H9 (cell line): ENCODE results near the gene PRLHR. TPM values are rescaled to one million over a fixed set of nuclear protein-coding genes. Genes with fewer than 3 reads are reported as not detected.

Experiments used
- DNase-seq: peaks from one replicate; pipeline ENCODE4 v3.0.0-alpha.2; 2017
- H2AFZ ChIP-seq: one replicate; pipeline ENCODE4 v1.6.1; 2013; ENCODE audit warnings: mild to moderate bottlenecking, low read length, control low read depth, moderate library complexity
- H2AK5ac ChIP-seq: 2 replicates; pipeline ENCODE4 v1.6.1; 2013; ENCODE audit warnings: low read length, control low read depth, mixed read lengths; ENCODE audit not compliant: insufficient read length
- H2BK120ac ChIP-seq: one replicate; pipeline ENCODE4 v1.6.1; 2013; ENCODE audit warnings: low read depth, mild to moderate bottlenecking, low read length, control low read depth, inconsistent platforms; ENCODE audit not compliant: poor library complexity, severe bottlenecking
- H2BK12ac ChIP-seq: 2 replicates; pipeline ENCODE4 v1.6.1; 2013; ENCODE audit warnings: low read length, control low read depth, mixed read lengths, low read depth; ENCODE audit not compliant: insufficient read length
- H2BK15ac ChIP-seq: 2 replicates; pipeline ENCODE4 v1.6.1; 2013; ENCODE audit warnings: low read depth, low read length, control low read depth
- H2BK20ac ChIP-seq: one replicate; pipeline ENCODE4 v1.6.1; 2013; ENCODE audit warnings: low read depth, mild to moderate bottlenecking, low read length, control low read depth, inconsistent platforms; ENCODE audit not compliant: poor library complexity, severe bottlenecking
- H2BK5ac ChIP-seq: 2 replicates; pipeline ENCODE4 v1.6.1; 2013; ENCODE audit warnings: low read length, control low read depth, mixed read lengths; ENCODE audit not compliant: insufficient read length
- H3K14ac ChIP-seq: 2 replicates; pipeline ENCODE4 v1.6.1; 2013; ENCODE audit warnings: low read length, control low read depth; ENCODE audit not compliant: insufficient read depth
- H3K18ac ChIP-seq: 2 replicates; pipeline ENCODE4 v1.6.1; 2013; ENCODE audit warnings: low read depth, mild to moderate bottlenecking, mixed read lengths, low read length, control low read depth; ENCODE audit not compliant: insufficient read length
- H3K23ac ChIP-seq: 2 replicates; pipeline ENCODE4 v1.6.1; 2013; ENCODE audit warnings: low read length, control low read depth, mixed read lengths, low read depth; ENCODE audit not compliant: insufficient read length
- H3K23me2 ChIP-seq: 2 replicates; pipeline ENCODE4 v1.6.1; 2013; ENCODE audit warnings: low read depth, mild to moderate bottlenecking, mixed read lengths, low read length, control low read depth; ENCODE audit not compliant: insufficient read length, poor library complexity, severe bottlenecking
- H3K27ac ChIP-seq: 2 replicates; pipeline ENCODE4 v1.5.1; 2013; ENCODE audit warnings: low read length, control low read depth, mixed read lengths, low read depth; ENCODE audit not compliant: insufficient read length
- H3K27me3 ChIP-seq: 2 replicates; pipeline ENCODE4 v1.6.1; 2013; ENCODE audit warnings: low read length, control low read depth, inconsistent platforms; ENCODE audit not compliant: insufficient read depth
- H3K4ac ChIP-seq: 2 replicates; pipeline ENCODE4 v1.6.1; 2013; ENCODE audit warnings: low read depth, mild to moderate bottlenecking, control low read depth, inconsistent platforms, low read length, moderate library complexity
- H3K4me1 ChIP-seq: 2 replicates; pipeline ENCODE4 v1.6.1; 2013; ENCODE audit warnings: low read length, control low read depth, inconsistent platforms; ENCODE audit not compliant: insufficient read depth
- H3K4me2 ChIP-seq: 2 replicates; pipeline ENCODE4 v1.6.1; 2013; ENCODE audit warnings: low read length, control low read depth, mixed read lengths; ENCODE audit not compliant: insufficient read length, insufficient read depth
- H3K56ac ChIP-seq: 2 replicates; pipeline ENCODE4 v1.6.1; 2013; ENCODE audit warnings: low read depth, mild to moderate bottlenecking, mixed read lengths, low read length, control low read depth; ENCODE audit not compliant: insufficient read length
- H3K79me1 ChIP-seq: 2 replicates; pipeline ENCODE4 v1.6.1; 2013; ENCODE audit warnings: low read depth, mild to moderate bottlenecking, moderate library complexity, low read length, control low read depth, inconsistent platforms; ENCODE audit not compliant: insufficient read depth, poor library complexity, severe bottlenecking
- H3K79me2 ChIP-seq: 2 replicates; pipeline ENCODE4 v1.6.1; 2013; ENCODE audit warnings: low read length, control low read depth, inconsistent platforms; ENCODE audit not compliant: insufficient read depth
- H3K9ac ChIP-seq: 2 replicates; pipeline ENCODE4 v1.6.1; 2013; ENCODE audit warnings: low read length, control low read depth, mixed read lengths; ENCODE audit not compliant: insufficient read length; ENCODE audit errors: extremely low read depth
- H3K9me3 ChIP-seq: one replicate; pipeline ENCODE4 v1.6.1; 2013; ENCODE audit warnings: low read depth, low read length, inconsistent platforms; ENCODE audit not compliant: control insufficient read depth
- H3T11ph ChIP-seq: one replicate; pipeline ENCODE4 v1.6.1; 2013; ENCODE audit warnings: mild to moderate bottlenecking, low read length, control low read depth, inconsistent platforms
- H4K20me1 ChIP-seq: one replicate; pipeline ENCODE4 v1.6.1; 2013; ENCODE audit not compliant: control insufficient read depth, insufficient read length, insufficient read depth
- H4K5ac ChIP-seq: 2 replicates; pipeline ENCODE4 v1.6.1; 2013; ENCODE audit warnings: low read depth, mild to moderate bottlenecking, mixed read lengths, low read length, control low read depth; ENCODE audit not compliant: insufficient read length
- H4K8ac ChIP-seq: replicated peaks from 2 replicates; pipeline ENCODE4 v1.6.1; 2013; ENCODE audit warnings: low read length, control low read depth, mixed read lengths, low read depth; ENCODE audit not compliant: insufficient read length
- H4K91ac ChIP-seq: 2 replicates; pipeline ENCODE4 v1.6.1; 2013; ENCODE audit warnings: low read depth, mild to moderate bottlenecking, moderate library complexity, mixed read lengths, low read length, control low read depth; ENCODE audit not compliant: insufficient read length
- H3K27ac Mint-ChIP-seq, 3 experiments: 2 replicates in 2 of 3; 3 replicates in 1 of 3; pipeline ENCODE4 v1.8.0; 2020 to 2021; ENCODE audit warnings: mixed read lengths in 3 of 3, mild to moderate bottlenecking in 1 of 3, moderate library complexity in 1 of 3
- H3K27me3 Mint-ChIP-seq: 2 replicates; pipeline ENCODE4 v1.8.0; 2021; ENCODE audit warnings: low read depth, mild to moderate bottlenecking, moderate library complexity, mixed read lengths
- H3K36me3 Mint-ChIP-seq, 3 experiments: 2 replicates in 2 of 3; 3 replicates in 1 of 3; pipeline ENCODE4 v1.8.0; 2020 to 2021; ENCODE audit warnings: low read depth in 3 of 3, mixed read lengths in 3 of 3; ENCODE audit not compliant: insufficient read depth in 1 of 3
- H3K4me1 Mint-ChIP-seq, 2 experiments: 2 replicates each; pipeline ENCODE4 v1.8.0; 2020; ENCODE audit warnings: mixed read lengths in 2 of 2
- H3K4me3 Mint-ChIP-seq, 2 experiments: 2 replicates in 1 of 2; 3 replicates in 1 of 2; pipeline ENCODE4 v1.8.0; 2020 to 2021; ENCODE audit warnings: mild to moderate bottlenecking in 2 of 2, mixed read lengths in 2 of 2, moderate library complexity in 1 of 2
- H3K9me3 Mint-ChIP-seq, 2 experiments: 2 replicates in 1 of 2; 3 replicates in 1 of 2; pipeline ENCODE4 v1.8.0; 2020; ENCODE audit warnings: mild to moderate bottlenecking in 2 of 2, mixed read lengths in 2 of 2, moderate library complexity in 1 of 2
- CTCF ChIP-seq: fragments of 200-600 bp; sonication (generic); conservative IDR thresholded peaks from 3 replicates; pipeline ENCODE4 v1.8.0; 2021; ENCODE audit warnings: antibody characterized with exemption, mild to moderate bottlenecking
- WGBS: extraction: QIAGEN DNeasy Blood & Tissue Kit; methylation state at CpG from one replicate; pipeline ENCODE4 v1.1.7; 2013; ENCODE audit warnings: missing lambda C conversion rate, low lambda C conversion rate, mixed read lengths; ENCODE audit not compliant: insufficient read length; ENCODE audit errors: extremely low coverage; 5-methylcytosine and 5-hydroxymethylcytosine counted together
- total RNA-seq: library from RNA; stranded (reverse); gene quantifications from 2 replicates; pipeline ENCODE4 v1.2.1, GENCODE V29; 2021

Gene PRLHR
- total RNA-seq, 1 experiment from 2014 or later, result not detected

- Histone ChIP-seq H3K4me1 (no peaks in the 10 kb centered on the region), H3K23ac (no peak overlapping the region), H2BK120ac (no peak overlapping the region), H2BK20ac (no peak overlapping the region), H4K91ac (no peak overlapping the region), H3K23me2 (peaks cover 15% of the 10 kb centered on the region), H2AFZ (no peak overlapping the region), H2BK5ac (no peak overlapping the region), H3K18ac (no peak overlapping the region), H3K56ac (no peak overlapping the region), H4K20me1 (no peaks in the 10 kb centered on the region), H3T11ph (no peak overlapping the region), H2BK12ac (no peak overlapping the region), H4K5ac (no peak overlapping the region), H3K9ac (no peak overlapping the region), H3K9me3 (no peaks in the 10 kb centered on the region), H3K79me1 (no peaks in the 10 kb centered on the region), H3K4ac (no peak overlapping the region), H2AK5ac (no peak overlapping the region), H4K8ac (no peak overlapping the region), H3K4me2 (peak overlapping the region; percentile 75), H2BK15ac (no peak overlapping the region), H3K14ac (no peak overlapping the region), H3K27ac (no peak overlapping the region), H3K79me2 (no peaks in the 10 kb centered on the region), H3K27me3 (peaks cover 16% of the 10 kb centered on the region; the same call in 1 of the 2 replicates)
- DNase-seq, result peak; percentile 39
- Mint-ChIP-seq H3K4me1 (peaks cover 19 to 22% of the 10 kb centered on the region in 2 experiments), H3K36me3 (no peaks in the 10 kb centered on the region; a peak in 1 of 7 replicates), H3K4me3 (peak overlapping the region; percentile 58 to 90), H3K27ac (peak overlapping the region in 1 of 3 experiments; percentile 68; a peak in 1 of 7 replicates), H3K27me3 (peaks cover 54% of the 10 kb centered on the region), H3K9me3 (no peaks in the 10 kb centered on the region)
- WGBS, result no CpG with 5 or more reads among the region's 16 CpGs
- TF ChIP-seq CTCF, result no peak
Observed at GRCh38 chr10:118596426-118597124, 1.1 kb upstream of the PRLHR start.
